GM19043 (cell line): Measurements from ENCODE around the gene MX1.
A peak's percentile ranks its signal among the peaks of the same experiment; 100 is the strongest.

Source experiments
- ATAC-seq: cut with Tn5 transposase; IDR thresholded peaks from one replicate; pipeline ENCODE4 v1.9.1; 2021; ENCODE audit warnings: low read depth; ENCODE audit not compliant: unreplicated experiment

MX1 gene, protein sequence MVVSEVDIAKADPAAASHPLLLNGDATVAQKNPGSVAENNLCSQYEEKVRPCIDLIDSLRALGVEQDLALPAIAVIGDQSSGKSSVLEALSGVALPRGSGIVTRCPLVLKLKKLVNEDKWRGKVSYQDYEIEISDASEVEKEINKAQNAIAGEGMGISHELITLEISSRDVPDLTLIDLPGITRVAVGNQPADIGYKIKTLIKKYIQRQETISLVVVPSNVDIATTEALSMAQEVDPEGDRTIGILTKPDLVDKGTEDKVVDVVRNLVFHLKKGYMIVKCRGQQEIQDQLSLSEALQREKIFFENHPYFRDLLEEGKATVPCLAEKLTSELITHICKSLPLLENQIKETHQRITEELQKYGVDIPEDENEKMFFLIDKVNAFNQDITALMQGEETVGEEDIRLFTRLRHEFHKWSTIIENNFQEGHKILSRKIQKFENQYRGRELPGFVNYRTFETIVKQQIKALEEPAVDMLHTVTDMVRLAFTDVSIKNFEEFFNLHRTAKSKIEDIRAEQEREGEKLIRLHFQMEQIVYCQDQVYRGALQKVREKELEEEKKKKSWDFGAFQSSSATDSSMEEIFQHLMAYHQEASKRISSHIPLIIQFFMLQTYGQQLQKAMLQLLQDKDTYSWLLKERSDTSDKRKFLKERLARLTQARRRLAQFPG

DNA sequence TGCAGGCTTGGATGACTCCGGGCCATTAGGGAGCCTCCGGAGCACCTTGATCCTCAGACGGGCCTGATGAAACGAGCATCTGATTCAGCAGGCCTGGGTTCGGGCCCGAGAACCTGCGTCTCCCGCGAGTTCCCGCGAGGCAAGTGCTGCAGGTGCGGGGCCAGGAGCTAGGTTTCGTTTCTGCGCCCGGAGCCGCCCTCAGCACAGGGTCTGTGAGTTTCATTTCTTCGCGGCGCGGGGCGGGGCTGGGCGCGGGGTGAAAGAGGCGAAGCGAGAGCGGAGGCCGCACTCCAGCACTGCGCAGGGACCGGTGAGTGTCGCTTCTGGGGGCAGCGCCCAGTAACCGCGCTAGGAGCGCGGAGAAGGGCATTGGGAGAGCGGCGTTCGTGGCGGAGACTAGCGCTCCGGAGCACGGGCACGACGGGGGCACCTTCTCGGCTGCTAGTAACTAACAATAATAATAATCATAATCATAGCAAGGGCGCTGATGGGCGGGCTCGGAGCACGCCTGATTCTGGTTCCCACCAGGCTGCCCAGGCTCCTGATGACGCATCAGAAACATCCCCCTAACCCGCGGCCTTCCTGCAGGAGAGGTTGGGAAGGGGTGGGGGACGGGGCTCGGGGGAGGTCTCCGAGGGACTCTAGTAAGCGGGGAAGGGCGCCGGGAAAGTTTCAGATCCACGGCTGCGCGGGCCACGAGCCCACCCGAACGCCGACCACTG is at the start of gene MX1:
Gene MX1, plus strand, starts transcription at position 286 of the 722 bp plus-strand sequence. CDS start 5,832 bp downstream, outside the sequence.
- ATAC-seq, result peak; percentile 82

DNA sequence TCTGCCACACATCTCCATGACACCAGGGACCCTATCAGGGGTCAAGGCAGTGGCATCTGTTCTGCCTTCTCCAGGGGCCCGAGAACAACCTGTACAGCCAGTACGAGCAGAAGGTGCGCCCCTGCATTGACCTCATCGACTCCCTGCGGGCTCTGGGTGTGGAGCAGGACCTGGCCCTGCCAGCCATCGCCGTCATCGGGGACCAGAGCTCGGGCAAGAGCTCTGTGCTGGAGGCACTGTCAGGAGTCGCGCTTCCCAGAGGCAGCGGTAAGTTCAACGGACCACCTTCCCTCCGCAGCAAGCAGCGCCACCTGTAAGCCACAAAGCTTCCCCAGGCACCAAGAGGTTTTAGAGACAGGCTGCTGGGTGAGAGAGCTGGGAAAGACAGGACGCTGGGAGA is 48.3 kb upstream of the MX1 start:
- ATAC-seq, result no peak

DNA sequence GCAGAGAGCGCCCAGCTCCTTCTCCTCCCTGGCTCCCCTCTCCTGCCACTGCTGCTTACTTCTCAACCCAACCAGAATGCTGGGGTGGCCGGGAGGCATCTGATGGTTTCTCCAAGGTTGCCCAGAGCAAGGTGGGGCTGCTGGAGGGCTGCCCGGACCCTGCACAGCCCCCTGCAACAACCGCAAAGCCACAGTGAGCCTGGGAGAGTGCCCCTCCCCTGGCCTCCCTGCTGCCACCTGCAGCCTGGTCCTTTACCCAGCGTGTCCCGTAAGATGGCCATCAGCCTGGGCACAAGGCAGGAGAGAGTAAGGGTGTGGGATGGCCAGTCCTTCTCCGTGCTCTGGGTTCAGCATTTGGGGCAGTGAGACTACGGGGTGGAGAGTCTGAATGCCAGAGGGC is 47.2 kb upstream of the MX1 start:
- ATAC-seq, result no peak

DNA sequence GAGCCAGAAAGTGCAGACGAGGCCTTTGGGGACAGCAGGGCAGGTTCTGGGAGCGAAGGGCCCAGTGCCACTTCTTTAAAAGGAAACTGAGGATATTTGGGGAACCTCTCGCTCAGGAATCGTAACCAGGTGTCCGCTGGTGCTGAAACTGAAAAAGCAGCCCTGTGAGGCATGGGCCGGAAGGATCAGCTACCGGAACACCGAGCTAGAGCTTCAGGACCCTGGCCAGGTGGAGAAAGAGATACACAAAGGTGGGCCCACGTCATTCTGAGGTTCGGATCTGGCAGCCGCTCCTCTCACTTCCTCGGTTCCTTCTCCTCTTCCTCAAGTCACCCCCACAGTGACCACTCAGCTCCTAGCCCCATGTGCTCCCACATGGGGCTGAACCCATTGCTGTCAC is 46.1 kb upstream of the MX1 start:
- no peak for ATAC-seq

DNA sequence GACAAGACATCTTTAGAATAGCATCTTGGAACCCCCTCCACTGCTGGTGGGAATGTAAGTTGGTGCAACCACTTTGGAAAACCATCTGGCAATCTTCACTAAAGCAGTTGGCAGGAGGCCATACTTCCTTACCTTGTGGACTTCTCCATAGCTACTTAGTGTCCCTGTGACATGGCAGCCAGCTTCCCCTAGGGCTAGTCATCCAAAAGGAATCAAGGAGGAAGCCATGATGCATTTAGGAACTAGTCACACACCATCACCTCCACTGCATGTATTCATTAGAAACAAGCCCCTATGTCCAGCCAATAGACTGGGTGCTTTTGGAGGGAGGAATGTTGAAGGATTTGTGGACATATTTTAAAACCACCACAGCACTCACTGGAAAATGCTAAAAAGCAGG is 44.3 kb upstream of the MX1 start:
- no peak for ATAC-seq

DNA sequence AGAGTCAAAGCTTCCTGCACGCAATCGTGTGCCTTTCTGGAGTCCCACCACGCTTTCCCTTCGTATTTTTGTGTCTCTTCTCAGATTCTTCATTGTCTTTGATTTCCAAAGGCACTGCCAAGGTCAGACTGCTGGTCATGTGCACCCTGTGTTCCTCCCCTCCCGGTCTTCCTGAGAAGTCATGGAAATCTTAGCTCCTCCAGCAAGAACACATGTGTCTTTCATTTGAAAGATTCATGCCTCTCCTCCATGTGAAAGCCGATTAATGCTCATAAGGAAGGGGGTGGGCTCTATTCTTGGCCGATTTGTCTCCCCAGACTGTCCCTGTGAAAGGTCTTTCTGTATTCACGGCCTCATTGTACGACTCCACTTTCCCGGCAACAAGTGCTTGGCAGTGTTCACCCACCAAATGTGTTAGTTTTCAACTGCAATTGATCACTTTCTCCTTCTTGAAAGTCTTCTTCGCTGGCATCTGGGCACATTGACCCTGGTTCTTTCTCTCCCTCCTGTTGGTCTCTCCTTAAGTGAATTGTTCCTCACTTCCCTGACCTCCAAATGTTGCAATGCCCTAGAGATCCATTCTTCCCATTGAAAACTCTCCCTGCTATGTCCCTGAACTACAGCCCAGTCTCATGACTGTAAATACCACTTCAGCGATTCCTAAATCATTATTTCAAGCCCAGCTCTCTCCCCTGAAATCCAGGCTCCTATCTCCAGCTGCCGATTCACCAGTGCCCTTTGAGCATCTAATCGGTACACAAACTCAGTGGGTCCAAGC is 38.8 kb upstream of the MX1 start:
- no peak for ATAC-seq

DNA sequence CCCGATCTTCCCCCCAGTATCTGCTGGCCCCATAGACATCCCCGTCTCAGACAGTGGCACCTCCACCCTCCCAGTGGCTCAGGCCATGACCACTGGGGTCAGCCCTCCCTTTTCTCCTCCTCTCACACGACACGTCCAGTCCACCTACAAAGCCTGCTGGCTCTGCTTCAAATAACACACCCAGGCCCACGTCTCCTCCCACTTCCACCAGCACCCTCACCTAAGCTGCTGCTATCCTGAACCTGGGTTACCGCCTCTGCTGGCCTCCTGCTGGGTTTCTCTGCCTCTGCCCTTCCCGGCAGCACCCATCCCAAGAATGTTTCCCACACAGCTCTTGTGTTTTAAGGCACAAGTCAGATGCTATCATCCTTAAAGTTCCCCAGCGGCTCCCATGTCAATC is 38.2 kb upstream of the MX1 start:
- no peak for ATAC-seq

DNA sequence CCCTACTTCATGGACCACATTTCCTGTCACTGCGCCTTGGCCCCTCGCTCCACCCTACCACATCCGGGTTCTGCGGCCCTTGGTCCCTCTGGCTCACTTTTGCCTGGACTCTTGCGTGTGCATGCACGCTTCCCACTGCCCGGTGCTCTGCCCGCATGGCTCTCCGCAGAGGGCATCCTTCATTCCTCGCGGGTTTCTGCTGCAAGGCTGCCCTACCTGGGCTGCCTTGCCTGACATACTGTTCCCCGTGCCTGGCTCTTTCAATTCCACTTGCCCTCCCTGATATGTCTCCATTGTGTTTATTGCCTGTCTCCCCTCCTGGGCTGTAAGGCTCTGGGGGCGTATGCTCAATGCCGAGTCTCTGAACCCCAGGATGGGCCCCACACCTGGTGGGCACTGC is 37.8 kb upstream of the MX1 start:
- ATAC-seq, result no peak

DNA sequence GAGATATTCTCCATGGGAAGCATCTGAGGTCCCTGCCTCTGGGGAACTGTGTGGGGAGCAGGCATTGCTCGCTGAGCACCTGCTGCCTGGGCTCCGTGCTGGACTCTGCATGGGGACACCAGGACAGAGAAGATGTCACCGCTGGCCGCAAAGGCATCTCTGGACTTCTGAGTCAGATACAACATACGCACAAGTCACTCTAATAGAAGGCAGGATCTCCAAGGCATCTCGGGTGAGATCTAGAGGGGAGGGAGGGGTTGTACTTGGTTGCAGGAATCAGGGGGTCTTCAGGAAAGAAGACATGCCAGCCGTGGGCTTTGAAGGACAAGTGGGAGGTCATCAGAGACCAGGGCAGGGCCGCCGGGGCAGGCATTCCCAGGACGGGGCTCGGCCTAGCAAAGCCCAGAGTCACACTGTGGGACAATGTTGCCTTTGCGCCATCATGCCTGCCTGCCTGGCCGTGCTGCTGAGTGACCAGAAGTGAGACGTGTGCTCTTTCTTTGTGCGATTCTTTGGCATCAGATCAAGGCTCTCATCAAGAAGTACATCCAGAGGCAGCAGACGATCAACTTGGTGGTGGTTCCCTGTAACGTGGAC is 35.9 kb upstream of the MX1 start:
- no peak for ATAC-seq

DNA sequence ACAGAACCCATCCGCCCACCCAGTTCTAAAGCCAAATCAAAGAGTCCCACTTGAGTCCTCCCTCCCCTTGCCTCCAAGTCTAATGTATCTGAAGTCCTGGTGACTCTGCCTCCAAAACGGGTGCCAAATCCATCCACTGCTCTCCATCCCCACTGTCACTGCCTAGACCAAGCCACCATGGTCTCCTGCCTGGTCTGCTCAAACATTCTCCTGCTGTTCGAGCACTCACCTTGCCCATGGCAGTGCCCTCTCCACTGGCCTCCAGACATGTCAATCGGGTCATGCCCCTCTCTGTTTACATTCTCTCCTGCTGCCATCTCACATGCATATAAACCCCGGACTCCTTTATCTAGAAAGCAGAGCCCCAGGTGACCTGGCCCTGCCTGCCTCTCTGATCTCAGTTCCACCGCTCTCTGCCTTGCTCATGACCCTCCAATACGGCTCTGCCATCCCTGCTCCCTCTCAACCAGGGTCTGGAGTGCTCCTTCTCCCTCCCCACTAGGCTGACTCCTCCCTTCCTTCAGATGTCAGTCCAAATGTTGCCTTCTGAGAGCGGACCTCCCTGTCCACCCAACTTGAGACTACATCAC is 32.1 kb upstream of the MX1 start:
- ATAC-seq, result no peak

DNA sequence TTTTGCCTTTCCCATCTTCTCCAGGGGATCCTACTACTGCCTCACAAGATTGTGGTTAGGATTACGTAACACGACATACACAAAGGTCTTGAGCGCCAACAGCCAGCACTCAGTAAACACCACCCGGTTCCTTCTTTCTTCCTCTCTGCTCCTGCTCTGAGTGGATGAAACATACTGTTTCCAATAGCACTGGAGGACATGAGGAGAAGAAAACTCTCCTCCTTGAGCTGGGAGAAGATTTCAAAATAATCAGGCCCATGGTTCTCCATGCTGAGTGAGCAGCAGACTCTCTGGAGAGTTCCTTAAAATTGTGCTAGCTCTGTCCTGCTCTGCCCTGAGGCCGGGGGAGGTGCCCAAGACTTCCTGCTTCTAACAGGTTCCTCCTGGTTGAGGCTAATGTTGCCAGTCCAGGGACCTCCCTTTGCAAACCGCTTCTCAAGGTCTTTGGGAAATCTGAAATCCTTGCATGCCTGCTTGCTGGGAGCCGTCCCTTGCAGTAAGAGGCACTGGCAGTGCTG is 29.4 kb upstream of the MX1 start:
- no peak for ATAC-seq

DNA sequence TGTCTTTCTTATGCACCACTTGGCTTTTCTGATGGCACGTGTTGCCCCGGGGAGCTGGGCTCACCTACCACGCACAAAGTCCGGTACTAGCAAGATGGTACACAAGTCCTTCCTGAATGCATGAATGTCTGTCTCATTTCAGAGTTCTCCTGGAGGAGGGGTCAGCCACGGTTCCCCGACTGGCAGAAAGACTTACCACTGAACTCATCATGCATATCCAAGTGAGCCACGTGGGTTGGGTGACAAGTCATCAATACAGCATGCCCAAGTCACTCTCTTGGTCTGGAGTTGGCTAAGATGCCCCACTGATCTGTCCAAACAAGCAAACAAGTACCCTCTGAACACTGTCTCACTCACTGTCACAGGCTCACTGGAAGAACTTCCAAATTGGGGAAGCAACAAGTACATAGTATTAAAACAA is 28.6 kb upstream of the MX1 start:
- ATAC-seq, result no peak

DNA sequence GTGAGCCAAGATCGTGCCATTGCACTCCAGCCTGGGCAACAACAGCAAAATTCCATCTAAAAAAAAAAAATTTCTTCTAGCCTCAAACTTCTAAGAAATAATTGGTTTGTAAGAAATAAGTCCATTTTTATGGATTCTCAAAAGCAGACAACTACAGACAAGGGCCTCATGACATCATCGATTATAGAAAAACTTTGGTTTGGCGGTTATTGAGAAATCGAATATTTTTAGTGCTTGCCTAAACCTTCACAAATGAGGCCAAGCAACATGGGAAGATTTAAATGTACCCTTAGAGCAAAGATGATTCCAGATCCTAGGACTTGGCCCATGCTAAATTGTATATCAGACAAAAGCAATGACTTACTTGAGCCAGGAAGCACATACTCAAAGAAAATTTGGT is 27.8 kb upstream of the MX1 start:
- ATAC-seq, result no peak

DNA sequence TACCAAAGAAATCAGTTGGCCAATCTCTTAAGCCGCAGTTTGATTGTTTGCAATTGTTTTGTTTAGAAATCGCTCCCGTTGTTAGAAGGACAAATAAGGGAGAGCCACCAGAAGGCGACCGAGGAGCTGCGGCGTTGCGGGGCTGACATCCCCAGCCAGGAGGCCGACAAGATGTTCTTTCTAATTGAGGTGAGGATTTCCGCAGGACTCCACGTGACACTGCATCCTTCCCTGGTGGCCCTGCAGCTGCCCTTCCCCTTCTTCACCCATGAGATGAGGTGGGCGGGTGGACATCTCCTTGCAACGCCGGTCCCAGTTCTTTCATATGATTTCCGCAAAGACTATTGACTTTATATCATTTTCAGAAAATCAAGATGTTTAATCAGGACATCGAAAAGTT is 27.2 kb upstream of the MX1 start:
- ATAC-seq, result no peak

DNA sequence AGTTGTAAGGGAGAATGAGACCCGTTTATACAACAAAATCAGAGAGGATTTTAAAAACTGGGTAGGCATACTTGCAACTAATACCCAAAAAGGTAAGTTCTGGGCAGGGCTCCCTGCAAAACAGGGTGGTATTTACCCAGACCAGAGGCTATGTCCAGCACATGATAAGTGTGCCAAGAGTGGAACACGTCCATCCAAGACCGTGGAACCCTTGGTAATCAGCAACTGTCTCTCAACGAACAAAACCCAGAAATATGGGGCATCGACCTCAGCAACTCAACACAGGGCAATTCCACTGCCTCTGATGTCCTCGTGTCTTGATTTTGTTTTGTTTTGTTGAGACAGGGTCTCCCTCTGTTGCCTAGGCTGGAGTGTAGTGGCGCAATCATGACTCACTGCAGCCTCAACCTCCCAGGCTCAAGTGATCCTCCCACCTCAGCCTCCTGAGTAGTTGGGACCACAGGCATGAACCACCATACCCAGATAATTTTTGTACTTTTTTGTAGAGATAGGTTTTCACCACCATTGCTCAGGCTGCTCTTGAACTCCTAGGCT is 26.7 kb upstream of the MX1 start:
- no peak for ATAC-seq

DNA sequence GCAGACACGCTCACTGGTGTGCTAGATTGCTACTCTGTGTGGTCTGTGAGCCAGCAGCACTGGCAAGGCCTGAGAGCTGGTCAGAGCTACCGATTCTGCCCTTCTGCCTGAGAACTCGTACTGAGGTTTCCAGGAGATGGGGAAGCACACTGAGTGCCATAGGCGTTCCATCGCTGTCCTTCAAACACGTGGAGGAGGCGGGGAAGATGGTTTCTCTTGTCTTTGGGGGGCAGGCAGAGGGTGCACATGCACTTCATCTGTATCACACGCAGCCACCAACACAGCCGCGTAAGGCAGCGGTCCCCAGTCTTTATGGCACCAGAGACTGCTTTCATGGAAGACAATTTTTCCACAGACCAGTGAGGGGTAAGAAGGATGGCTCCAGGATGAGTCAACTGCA is 23.8 kb upstream of the MX1 start:
- ATAC-seq, result no peak

DNA sequence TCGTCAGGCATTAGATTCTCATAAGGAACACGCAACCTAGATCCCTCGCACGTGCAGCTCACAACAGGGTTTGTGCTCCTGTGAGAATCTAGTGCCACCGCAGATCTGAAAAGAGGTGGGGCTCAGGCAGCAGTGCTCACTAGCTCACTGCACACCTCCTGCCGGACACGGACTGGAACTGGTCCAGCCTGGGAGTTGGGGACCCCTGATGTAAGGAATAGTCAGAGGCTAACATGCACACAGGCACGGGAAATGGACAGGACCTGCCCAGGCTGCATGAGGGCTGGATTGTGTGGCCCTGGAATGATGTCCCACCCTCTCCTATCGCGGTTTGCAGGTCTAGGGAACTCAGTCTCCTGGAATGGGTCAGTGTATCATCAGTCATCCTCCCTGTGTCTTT is 23.2 kb upstream of the MX1 start:
- no peak for ATAC-seq

DNA sequence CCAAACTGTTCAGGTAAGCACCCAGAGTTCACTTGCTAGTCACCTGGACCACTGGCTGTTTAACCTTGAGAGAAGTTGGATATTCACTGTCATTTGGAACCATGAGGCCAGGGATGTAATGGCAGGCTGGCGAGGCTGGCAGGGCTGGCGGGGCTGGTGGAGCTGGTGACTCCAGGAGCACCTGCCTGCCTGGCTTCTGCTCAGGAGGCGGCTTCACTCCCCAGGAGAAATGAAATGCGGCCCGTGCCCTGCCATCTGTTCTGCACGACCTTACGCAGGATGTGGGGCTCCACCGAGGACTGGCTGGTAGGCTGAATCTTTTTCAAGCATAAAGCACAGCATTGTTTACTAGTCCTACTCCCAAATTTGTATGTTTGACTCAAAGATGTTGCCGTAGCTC is 22.7 kb upstream of the MX1 start:
- no peak for ATAC-seq

DNA sequence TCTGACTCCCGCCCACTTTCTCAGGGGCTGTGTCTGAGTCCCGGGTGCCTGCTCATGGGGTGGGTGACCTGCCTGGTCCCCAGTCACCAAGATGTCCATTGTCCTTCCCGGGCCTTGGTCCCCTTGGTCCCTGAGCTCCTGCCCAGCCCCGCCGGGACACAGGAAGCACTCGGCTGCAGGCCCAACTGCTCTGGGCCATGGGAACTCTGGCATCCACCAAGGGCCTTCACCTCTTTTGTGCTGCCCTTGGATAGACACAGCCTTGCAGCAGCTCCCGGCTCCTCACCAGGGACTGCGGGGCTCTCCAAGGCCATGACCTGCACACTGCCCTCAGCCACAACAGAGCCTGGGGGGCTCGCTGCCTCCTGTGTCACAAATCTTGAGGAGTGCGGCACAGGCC is 22.1 kb upstream of the MX1 start:
- ATAC-seq, result no peak

DNA sequence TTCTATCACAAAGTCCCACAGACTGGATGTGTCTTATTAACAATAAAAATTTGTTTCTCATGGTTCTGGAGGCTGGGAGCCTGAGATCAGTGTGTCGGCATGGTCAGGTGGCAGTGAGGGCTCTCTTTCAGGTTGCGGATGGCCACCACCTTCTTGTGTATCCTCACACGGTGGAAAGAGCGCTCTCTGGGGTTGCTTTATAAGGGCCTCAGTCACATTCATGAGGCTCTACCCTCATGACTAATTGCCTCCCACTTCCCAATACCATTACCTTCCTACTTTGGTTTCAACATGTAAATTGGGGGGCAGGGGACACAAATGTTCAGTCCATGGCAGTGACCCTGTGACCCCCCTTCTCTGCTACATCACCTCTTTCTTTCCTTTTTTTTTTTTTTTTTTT is 20.7 kb upstream of the MX1 start:
- no peak for ATAC-seq
